GM21619 (cell line): ENCODE measurements around the gene OR4M1.
"Not testable (repeated sequence)": the region's sequence is repeated elsewhere in the genome, so short reads cannot be mapped to it uniquely, and the experiment has no call there.

Experiments used
- ATAC-seq: cut with Tn5 transposase; IDR thresholded peaks from one replicate; pipeline ENCODE4 v1.9.1; 2021; ENCODE audit not compliant: unreplicated experiment

Gene OR4M1

GRCh38 chr14:19773204-19773603, at the start of gene OR4M1:
TSS of gene OR4M1 (plus strand) at chr14:19773504. CDS start at chr14:19780323, 6,819 bp downstream.
- ATAC-seq = not testable (repeated sequence)

GRCh38 chr14:19729359-19729758, 43.9 kb upstream of the OR4M1 start:
- no peak for ATAC-seq

GRCh38 chr14:19729763-19730162, 43.5 kb upstream of the OR4M1 start:
- no peak for ATAC-seq

GRCh38 chr14:19733893-19734292, 39.4 kb upstream of the OR4M1 start:
- ATAC-seq = not testable (repeated sequence)

- ATAC-seq = no peak
These were observed 30.0 kb upstream of the OR4M1 start, which contains the start of gene OR4Q3 for GRCh38 chr14:19743256-19743655. TSS of gene OR4Q3 (plus strand) at chr14:19743571.

GRCh38 chr14:19752316-19752715, 21.0 kb upstream of the OR4M1 start:
- not testable (repeated sequence) for ATAC-seq

GRCh38 chr14:19754172-19754571, 19.1 kb upstream of the OR4M1 start:
- ATAC-seq = no peak

GRCh38 chr14:19771491-19771890, 1.8 kb upstream of the OR4M1 start:
- ATAC-seq = not testable (repeated sequence)

GRCh38 chr14:19771895-19772430, 1.3 kb upstream of the OR4M1 start:
- ATAC-seq = no peak

GRCh38 chr14:19772454-19772853, 850 bp upstream of the OR4M1 start:
- not testable (repeated sequence) for ATAC-seq

- no peak for ATAC-seq
These were observed 2.3 kb downstream of the OR4M1 start for GRCh38 chr14:19775587-19775986.

- not testable (repeated sequence) for ATAC-seq
These were observed 12.5 kb downstream of the OR4M1 start for GRCh38 chr14:19785848-19786247.

GRCh38 chr14:19787318-19787717, 14.0 kb downstream of the OR4M1 start:
- ATAC-seq = not testable (repeated sequence)

GRCh38 chr14:19788150-19788549, 14.8 kb downstream of the OR4M1 start:
- not testable (repeated sequence) for ATAC-seq

GRCh38 chr14:19796520-19797108, 23.3 kb downstream of the OR4M1 start:
- not testable (repeated sequence) for ATAC-seq

- ATAC-seq = no peak
These were observed 26.6 kb downstream of the OR4M1 start for GRCh38 chr14:19799880-19800279.

GRCh38 chr14:19800282-19801117, 27.2 kb downstream of the OR4M1 start:
- ATAC-seq = no peak

GRCh38 chr14:19801118-19801464, 27.8 kb downstream of the OR4M1 start:
- ATAC-seq = no peak

- not testable (repeated sequence) for ATAC-seq
These were observed 30.2 kb downstream of the OR4M1 start, which contains the start of gene OR4N2 for GRCh38 chr14:19803470-19803869. TSS of gene OR4N2 (plus strand) at chr14:19803770. CDS start at chr14:19827449, 23,679 bp downstream.

GRCh38 chr14:19813171-19813920, 40.0 kb downstream of the OR4M1 start:
- ATAC-seq = not testable (repeated sequence)

- not testable (repeated sequence) for ATAC-seq
These were observed 46.6 kb downstream of the OR4M1 start for GRCh38 chr14:19819879-19820278.
